ENCODE results near the gene MEF2C. TPM values are rescaled to one million over a fixed set of nuclear protein-coding genes. Genes with fewer than 3 reads are reported as not detected.

MEF2C gene
- total and polyA plus RNA-seq, 2 of the 13 experiments (the other 11 are each of a cell fraction or from before 2014, with no cell fraction given), result 0.02 TPM; not detected in 1

DNA sequence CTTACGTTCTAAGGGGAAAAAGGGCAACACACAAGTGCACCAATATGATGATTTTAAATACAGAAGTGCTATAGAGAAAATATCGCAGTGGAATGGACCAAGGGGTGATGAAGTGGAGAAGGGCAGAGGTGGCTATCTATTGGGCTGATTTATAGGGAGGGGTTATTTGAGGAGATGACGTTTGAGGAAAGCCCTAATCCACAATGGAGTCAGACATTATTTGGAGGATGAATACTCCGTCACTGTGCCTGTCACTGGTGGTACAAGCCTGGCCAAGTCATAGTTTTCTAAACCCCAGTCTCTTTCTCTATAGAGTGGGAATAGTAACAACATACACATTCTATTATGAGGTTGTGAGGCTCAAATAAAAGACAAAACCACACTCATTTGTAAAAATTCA is 48.5 kb downstream of the MEF2C start:
- POLR2A ChIA-PET, result no interaction called here
- Histone ChIP-seq H3K27me3 (ENCODE audit: control insufficient read depth in 1 of 2, insufficient read depth in 2 of 2, low read length in 2 of 2) (no peaks in the 10 kb centered on the region), H3K36me3 (replicated peaks in 1 of 2; ENCODE audit: control insufficient read depth in 1 of 2, insufficient read depth in 2 of 2, low read length in 2 of 2) (no peaks in the 10 kb centered on the region), H3K4me1 (ENCODE audit: insufficient read depth, low read length) (no peaks in the 10 kb centered on the region), H4K20me1 (ENCODE audit: insufficient read depth, low read length) (no peaks in the 10 kb centered on the region), H3K79me2 (ENCODE audit: insufficient read depth, low read length) (no peaks in the 10 kb centered on the region), H3K9me3 (ENCODE audit: low read length) (no peaks in the 10 kb centered on the region), H2AFZ (ENCODE audit: low read length) (no peak overlapping the region), H3K9ac (ENCODE audit: insufficient read depth, low read depth, low read length) (no peak overlapping the region), H3K27ac (ENCODE audit: extremely low read length, insufficient read depth, low read length) (no peak overlapping the region), H3K4me2 (ENCODE audit: low read depth, low read length) (no peak overlapping the region), H3K4me3 (replicated peaks in 1 of 3; ENCODE audit: insufficient read depth in 1 of 3, low read depth in 2 of 3, low read length in 3 of 3) (no peak overlapping the region)
- BruUV-seq (replicated peaks), result no TSS peak
- in situ Hi-C loops (cut with HindIII; ENCODE audit: extremely low pct_ligation_motif_present, low pct_unique_long_range_greater_than_20kb) (no loop called here), intact Hi-C loops (cut with micrococcal nuclease; ENCODE audit: unreplicated experiment) (no loop called here)
- DNase-seq (ENCODE audit: low spot score), result no peak
- no peak for FAIRE-seq
- 23% methylated on average over 4 of the region's 4 CpGs for WGBS (ENCODE audit: low lambda C conversion rate)
- ATAC-seq, result no peak
- CTCF ChIA-PET (ENCODE audit: low intra/inter-chr PET ratio, low total read pairs), result no interaction called here
- TF ChIP-seq E2F1 (CRISPR knock-in tag; IDR thresholded peaks at IDR 0.05), result no peak
- TF ChIP-seq PHF20 (CRISPR knock-in tag; IDR thresholded peaks at IDR 0.05), result no peak
- no peak for TF ChIP-seq LCORL (IDR thresholded peaks at IDR 0.05)
- TF ChIP-seq LCORL (CRISPR knock-in tag; IDR thresholded peaks at IDR 0.05), result no peak
- no peak for TF ChIP-seq BCL6 (CRISPR knock-in tag; IDR thresholded peaks at IDR 0.05)
- TF ChIP-seq SP140L (CRISPR knock-in tag; IDR thresholded peaks at IDR 0.05; ENCODE audit: borderline replicate concordance), result no peak
- TF ChIP-seq, protein P1, sequence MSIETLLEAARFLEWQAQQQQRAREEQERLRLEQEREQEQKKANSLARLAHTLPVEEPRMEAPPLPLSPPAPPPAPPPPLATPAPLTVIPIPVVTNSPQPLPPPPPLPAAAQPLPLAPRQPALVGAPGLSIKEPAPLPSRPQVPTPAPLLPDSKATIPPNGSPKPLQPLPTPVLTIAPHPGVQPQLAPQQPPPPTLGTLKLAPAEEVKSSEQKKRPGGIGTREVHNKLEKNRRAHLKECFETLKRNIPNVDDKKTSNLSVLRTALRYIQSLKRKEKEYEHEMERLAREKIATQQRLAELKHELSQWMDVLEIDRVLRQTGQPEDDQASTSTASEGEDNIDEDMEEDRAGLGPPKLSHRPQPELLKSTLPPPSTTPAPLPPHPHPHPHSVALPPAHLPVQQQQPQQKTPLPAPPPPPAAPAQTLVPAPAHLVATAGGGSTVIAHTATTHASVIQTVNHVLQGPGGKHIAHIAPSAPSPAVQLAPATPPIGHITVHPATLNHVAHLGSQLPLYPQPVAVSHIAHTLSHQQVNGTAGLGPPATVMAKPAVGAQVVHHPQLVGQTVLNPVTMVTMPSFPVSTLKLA (IDR thresholded peaks at IDR 0.05), result no peak
- TF ChIP-seq, protein P2, sequence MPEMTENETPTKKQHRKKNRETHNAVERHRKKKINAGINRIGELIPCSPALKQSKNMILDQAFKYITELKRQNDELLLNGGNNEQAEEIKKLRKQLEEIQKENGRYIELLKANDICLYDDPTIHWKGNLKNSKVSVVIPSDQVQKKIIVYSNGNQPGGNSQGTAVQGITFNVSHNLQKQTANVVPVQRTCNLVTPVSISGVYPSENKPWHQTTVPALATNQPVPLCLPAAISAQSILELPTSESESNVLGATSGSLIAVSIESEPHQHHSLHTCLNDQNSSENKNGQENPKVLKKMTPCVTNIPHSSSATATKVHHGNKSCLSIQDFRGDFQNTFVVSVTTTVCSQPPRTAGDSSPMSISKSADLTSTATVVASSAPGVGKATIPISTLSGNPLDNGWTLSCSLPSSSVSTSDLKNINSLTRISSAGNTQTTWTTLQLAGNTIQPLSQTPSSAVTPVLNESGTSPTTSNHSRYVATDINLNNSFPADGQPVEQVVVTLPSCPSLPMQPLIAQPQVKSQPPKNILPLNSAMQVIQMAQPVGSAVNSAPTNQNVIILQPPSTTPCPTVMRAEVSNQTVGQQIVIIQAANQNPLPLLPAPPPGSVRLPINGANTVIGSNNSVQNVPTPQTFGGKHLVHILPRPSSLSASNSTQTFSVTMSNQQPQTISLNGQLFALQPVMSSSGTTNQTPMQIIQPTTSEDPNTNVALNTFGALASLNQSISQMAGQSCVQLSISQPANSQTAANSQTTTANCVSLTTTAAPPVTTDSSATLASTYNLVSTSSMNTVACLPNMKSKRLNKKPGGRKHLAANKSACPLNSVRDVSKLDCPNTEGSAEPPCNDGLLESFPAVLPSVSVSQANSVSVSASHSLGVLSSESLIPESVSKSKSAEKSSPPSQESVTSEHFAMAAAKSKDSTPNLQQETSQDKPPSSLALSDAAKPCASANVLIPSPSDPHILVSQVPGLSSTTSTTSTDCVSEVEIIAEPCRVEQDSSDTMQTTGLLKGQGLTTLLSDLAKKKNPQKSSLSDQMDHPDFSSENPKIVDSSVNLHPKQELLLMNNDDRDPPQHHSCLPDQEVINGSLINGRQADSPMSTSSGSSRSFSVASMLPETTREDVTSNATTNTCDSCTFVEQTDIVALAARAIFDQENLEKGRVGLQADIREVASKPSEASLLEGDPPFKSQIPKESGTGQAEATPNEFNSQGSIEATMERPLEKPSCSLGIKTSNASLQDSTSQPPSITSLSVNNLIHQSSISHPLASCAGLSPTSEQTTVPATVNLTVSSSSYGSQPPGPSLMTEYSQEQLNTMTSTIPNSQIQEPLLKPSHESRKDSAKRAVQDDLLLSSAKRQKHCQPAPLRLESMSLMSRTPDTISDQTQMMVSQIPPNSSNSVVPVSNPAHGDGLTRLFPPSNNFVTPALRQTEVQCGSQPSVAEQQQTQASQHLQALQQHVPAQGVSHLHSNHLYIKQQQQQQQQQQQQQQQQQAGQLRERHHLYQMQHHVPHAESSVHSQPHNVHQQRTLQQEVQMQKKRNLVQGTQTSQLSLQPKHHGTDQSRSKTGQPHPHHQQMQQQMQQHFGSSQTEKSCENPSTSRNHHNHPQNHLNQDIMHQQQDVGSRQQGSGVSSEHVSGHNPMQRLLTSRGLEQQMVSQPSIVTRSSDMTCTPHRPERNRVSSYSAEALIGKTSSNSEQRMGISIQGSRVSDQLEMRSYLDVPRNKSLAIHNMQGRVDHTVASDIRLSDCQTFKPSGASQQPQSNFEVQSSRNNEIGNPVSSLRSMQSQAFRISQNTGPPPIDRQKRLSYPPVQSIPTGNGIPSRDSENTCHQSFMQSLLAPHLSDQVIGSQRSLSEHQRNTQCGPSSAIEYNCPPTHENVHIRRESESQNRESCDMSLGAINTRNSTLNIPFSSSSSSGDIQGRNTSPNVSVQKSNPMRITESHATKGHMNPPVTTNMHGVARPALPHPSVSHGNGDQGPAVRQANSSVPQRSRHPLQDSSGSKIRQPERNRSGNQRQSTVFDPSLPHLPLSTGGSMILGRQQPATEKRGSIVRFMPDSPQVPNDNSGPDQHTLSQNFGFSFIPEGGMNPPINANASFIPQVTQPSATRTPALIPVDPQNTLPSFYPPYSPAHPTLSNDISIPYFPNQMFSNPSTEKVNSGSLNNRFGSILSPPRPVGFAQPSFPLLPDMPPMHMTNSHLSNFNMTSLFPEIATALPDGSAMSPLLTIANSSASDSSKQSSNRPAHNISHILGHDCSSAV (CRISPR knock-in tag; IDR thresholded peaks at IDR 0.05; ENCODE audit: borderline replicate concordance), result no peak
- TF ChIP-seq MED1 (CRISPR knock-in tag; IDR thresholded peaks at IDR 0.05), result no peak
- no peak for TF ChIP-seq GFI1 (CRISPR knock-in tag; IDR thresholded peaks at IDR 0.05; ENCODE audit: borderline replicate concordance)
- TF ChIP-seq ZNF101 (CRISPR knock-in tag; IDR thresholded peaks at IDR 0.05; ENCODE audit: borderline replicate concordance, low read depth), result no peak
- no peak for TF ChIP-seq GTF3A (CRISPR knock-in tag; conservative IDR thresholded peaks at IDR 0.05)
- no peak for TF ChIP-seq IRF9 (CRISPR knock-in tag; IDR thresholded peaks at IDR 0.05; ENCODE audit: borderline replicate concordance)
- no peak for TF ChIP-seq SPEN (CRISPR knock-in tag; IDR thresholded peaks at IDR 0.05; ENCODE audit: low read depth)
